ENCODE data around the gene FAM131C. TPM values are rescaled to one million over a fixed set of nuclear protein-coding genes. Genes with fewer than 3 reads are reported as not detected.
"Not testable (repeated sequence)": the region's sequence is repeated elsewhere in the genome, so short reads cannot be mapped to it uniquely, and the experiment has no call there.

Gene FAM131C
- total RNA-seq, 1 donor from 2014 or later = 0.46 TPM

DNA sequence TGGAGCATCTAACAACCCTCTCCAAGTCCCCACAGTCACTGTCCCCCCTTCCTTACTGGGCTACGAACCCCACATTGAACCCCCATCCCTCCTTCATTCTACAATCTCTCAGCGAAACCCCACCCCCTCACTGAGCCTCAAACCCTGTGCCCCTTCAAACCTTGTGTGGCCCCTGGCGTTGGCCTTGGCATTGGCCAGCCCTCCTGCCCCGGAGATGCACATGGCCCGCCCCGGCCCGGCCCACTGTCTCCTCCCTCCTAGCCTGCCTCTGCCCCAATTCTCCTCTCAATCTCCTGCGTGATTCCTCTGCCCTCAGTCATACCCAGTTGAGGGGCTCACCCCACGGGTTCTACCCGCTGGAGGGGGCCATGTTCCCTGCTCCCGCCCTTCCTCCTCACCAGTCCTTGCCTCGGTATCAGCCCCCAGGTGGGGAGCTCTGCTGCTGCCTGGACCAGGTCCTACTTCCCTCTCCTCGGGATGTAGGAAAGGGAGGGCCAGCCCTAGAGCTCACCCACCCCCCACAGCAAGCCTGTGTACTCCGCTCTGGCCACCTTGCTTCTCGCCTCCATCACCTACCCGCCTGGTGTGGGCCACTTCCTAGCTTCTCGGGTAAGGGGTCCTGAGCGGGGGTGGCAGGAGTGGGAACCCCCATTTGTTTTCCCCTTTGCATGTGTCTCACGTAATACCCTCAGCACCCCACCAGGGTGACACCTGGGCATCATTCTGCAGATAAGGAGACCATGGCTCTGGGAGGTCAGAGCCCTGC lies 45.0 kb downstream of the FAM131C start:
- no peak overlapping the region for H3K4me3 ChIP-seq (ENCODE audit: low read depth, low read length)
- TF ChIP-seq, protein P1, sequence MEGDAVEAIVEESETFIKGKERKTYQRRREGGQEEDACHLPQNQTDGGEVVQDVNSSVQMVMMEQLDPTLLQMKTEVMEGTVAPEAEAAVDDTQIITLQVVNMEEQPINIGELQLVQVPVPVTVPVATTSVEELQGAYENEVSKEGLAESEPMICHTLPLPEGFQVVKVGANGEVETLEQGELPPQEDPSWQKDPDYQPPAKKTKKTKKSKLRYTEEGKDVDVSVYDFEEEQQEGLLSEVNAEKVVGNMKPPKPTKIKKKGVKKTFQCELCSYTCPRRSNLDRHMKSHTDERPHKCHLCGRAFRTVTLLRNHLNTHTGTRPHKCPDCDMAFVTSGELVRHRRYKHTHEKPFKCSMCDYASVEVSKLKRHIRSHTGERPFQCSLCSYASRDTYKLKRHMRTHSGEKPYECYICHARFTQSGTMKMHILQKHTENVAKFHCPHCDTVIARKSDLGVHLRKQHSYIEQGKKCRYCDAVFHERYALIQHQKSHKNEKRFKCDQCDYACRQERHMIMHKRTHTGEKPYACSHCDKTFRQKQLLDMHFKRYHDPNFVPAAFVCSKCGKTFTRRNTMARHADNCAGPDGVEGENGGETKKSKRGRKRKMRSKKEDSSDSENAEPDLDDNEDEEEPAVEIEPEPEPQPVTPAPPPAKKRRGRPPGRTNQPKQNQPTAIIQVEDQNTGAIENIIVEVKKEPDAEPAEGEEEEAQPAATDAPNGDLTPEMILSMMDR (conservative IDR thresholded peaks at IDR 0.05; ENCODE audit: low read depth, low read length) = no peak
- DNase-seq (ENCODE audit: low read depth) = no peak

DNA sequence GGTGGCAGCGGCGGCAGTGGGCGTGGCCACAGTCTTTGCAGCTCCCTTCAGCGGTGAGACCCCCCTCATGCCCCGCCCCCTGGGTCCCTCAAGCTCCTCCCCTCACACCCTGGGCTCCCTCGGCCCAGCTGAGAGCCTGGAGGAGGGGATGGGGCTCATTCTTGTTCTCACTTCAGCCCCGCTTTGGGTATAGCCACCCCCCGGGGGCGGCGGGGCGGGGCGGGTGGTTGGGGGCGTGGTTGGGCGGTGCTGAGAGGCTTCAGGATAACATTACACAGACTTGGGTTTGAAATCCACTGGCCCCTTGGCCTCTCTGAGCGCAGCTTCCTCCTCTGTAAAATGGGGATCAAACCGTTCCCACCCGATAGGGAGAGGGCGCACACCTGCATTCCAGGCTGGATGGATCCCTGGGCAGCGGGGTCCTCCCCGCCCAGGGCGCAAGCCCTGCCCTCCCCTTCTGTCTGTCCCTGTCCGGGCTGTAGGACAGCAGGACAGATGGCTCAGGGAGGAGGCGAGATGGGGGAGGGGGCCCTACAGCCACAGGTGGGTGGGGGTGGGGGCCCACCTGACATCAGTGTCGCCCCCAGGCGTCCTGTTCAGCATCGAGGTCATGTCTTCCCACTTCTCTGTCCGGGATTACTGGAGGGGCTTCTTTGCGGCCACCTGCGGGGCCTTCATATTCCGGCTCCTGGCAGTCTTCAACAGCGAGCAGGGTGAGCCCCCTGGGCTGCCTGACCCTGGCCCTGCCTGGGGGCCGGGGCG lies 46.5 kb downstream of the FAM131C start:
- TF ChIP-seq, protein P1 (conservative IDR thresholded peaks at IDR 0.05; ENCODE audit: low read depth, low read length) = no peak
- no peak overlapping the region for H3K4me3 ChIP-seq (ENCODE audit: low read depth, low read length)
- no peak for DNase-seq (ENCODE audit: low read depth)

DNA sequence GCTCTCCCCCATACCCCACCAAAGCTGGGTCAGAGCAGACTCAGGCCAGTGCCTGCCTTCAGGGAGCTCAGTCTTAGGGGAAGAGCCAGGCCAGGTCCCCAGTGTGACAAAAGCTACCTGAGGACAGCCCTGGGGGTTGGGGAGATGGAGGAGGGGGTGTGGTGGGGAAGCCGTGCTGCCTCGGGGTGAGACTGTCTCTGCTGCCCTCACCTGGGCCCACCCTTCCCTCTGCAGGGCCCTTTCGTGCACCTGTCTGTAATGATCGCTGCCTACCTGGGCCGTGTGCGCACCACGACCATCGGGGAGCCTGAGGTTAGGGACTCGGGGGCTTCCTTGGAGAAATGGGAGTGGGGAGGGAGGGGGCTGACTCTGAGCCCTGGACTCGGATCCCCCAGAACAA lies 47.1 kb downstream of the FAM131C start:
- not testable (repeated sequence) for H3K4me3 ChIP-seq (ENCODE audit: low read depth, low read length); DNase-seq (ENCODE audit: low read depth)

DNA sequence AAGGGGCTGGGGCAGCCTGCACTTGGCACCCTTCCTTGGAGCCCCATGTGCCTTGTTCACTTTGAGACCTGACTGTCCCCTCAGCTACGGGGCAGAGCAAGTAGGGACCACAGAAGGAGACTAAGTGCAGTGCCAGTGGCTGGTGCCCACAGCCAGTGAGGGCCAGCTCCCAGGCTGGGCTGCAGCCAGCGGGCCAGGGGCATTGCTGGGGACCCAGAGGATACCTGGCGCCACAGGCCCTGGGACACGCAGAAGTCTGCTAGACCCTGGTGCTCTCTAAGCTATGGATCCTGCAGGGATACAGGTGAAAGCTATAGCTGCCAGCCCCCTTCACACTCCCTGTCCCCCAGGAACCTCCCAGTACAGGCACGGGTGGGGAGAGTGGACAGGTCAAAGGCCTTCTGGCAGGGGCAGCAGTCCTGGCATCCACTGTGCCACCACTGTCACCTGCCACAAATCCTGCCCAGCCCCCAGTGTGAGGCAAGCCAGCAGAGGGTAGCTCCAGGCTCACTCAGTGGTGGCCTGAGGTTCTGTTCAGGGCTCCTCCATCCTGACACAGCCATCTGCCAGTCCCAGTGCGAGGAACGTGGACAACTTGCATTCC lies 50.3 kb downstream of the FAM131C start:
- no peak overlapping the region for H3K4me3 ChIP-seq (ENCODE audit: low read depth, low read length)
- TF ChIP-seq, protein P1 (conservative IDR thresholded peaks at IDR 0.05; ENCODE audit: low read depth, low read length) = no peak
- DNase-seq (ENCODE audit: low read depth) = no peak

DNA sequence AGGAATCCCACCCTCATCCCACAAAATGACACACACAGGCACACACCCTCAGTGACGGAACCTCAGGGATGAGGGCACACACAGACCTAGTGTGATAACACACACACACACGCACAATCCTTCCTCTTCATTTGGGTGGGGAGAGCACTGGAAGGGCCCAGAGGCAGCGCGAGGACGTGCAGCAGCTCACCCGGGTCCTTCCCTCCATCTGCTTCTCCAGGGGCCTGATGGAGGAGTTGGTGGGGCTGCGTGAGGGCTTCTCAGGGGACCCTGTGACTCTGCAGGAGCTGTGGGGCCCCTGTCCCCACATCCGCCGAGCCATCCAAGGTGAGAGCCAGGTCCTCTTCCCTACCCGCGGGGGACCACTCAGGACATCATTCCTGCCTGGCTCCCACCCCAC lies 51.1 kb downstream of the FAM131C start:
- H3K4me3 ChIP-seq (ENCODE audit: low read depth, low read length) = no peak overlapping the region
- TF ChIP-seq, protein P1 (conservative IDR thresholded peaks at IDR 0.05; ENCODE audit: low read depth, low read length) = no peak
- DNase-seq (ENCODE audit: low read depth) = no peak

DNA sequence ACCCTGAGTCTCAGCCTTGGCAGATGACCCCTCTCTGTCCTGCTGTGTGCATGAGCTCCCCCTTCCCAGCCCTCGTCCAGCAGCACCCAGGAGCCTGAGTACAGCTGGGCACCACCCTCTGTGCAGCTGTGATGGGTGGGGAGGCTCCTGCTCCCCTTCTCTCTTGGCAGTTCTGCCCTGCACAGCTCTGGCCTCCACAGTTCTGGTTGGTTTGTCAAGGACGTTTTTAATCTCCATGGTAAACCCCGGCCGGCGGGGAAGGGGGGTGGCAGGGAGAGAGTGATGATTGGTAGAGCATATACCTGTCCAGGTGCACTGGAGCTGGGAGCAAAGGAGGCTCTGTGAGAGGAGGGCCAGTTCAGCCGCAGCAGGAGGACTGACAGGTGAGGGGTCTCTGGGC lies 51.8 kb downstream of the FAM131C start, which contains the start of gene CLCNKA:
Gene CLCNKA, plus strand, starts transcription at position 356 of the 400 bp plus-strand sequence. CDS start 584 bp downstream, outside the sequence.
- DNase-seq (ENCODE audit: low read depth) = no peak
- TF ChIP-seq, protein P1 (conservative IDR thresholded peaks at IDR 0.05; ENCODE audit: low read depth, low read length) = no peak
- no peak within 1 kb of the TSS for H3K4me3 ChIP-seq (ENCODE audit: low read depth, low read length)

DNA sequence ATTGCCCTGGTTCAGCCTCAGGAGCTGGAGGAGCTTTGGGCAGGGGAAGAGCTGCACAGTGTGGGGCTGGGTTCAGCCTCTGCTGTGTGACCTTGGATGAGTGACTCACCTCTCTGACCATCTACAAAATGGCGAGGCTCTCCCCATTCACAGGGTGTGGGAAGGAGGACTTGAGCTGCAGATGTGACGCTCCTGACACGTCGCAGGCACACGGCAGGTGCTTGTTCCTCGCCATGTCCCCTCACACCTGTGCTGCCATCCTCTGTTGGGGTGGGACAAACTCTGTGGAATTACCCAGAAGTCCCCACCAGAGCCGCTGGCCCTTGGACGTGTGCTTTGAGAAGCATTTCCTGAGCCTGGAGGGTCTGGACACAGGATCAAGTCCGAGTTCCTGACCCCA lies 52.6 kb downstream of the FAM131C start:
- not testable (repeated sequence) for DNase-seq (ENCODE audit: low read depth); H3K4me3 ChIP-seq (ENCODE audit: low read depth, low read length)

Measured in epithelial cell of proximal tubule (primary cell).